Measurements from ENCODE around the gene MYORG.

DNA sequence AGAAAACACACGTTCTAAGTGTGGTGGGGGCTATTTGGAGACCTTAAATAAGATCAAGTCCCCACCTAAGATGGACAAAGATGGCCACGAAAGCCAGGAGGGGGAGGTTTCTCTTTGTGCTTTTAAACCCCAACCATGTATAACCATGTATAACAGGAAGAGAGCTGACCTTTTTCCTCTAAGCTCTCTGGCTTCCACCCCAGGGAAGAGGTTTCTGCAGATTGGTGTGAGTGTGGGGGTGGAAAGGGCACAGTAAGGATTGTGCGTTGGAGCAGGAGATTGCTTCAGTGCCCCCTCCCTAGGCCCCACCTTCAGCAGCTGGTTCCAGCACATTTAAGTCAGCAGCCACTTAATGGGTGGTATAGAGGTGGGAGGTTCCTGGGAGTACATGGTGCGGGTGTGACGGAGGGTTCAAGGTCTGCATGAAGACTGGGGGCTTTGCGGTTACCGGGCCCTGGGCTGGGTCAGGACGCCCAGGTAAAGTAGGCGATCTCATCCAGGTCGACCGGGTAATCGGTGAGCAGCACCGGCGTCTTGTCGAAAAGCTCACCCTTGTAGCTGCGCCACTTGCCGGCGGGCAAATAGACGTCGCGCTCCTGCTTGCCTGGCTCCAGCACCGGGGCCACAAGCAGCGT, 6.2 kb downstream of the MYORG start:
- no peak for TF ChIP-seq BRD4 (IDR thresholded peaks at IDR 0.05)
- no peak for TF ChIP-seq POLR2A (conservative IDR thresholded peaks at IDR 0.05)
- TF ChIP-seq, protein P1, sequence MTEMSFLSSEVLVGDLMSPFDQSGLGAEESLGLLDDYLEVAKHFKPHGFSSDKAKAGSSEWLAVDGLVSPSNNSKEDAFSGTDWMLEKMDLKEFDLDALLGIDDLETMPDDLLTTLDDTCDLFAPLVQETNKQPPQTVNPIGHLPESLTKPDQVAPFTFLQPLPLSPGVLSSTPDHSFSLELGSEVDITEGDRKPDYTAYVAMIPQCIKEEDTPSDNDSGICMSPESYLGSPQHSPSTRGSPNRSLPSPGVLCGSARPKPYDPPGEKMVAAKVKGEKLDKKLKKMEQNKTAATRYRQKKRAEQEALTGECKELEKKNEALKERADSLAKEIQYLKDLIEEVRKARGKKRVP (CRISPR knock-in tag; IDR thresholded peaks at IDR 0.05): no peak
- TF ChIP-seq POLR2AphosphoS5 (IDR thresholded peaks at IDR 0.05; ENCODE audit: control insufficient read depth, insufficient read depth, low read depth, low read length): no peak
- no peak for TF ChIP-seq IRF2 (CRISPR knock-in tag; IDR thresholded peaks at IDR 0.05)
- no peak for TF ChIP-seq CSDE1 (IDR thresholded peaks at IDR 0.05)
- TF ChIP-seq OTX1 (CRISPR knock-in tag; IDR thresholded peaks at IDR 0.05): no peak
- TF ChIP-seq EP300 (IDR thresholded peaks at IDR 0.05; ENCODE audit: low read length): no peak
- TF ChIP-seq, protein P2, sequence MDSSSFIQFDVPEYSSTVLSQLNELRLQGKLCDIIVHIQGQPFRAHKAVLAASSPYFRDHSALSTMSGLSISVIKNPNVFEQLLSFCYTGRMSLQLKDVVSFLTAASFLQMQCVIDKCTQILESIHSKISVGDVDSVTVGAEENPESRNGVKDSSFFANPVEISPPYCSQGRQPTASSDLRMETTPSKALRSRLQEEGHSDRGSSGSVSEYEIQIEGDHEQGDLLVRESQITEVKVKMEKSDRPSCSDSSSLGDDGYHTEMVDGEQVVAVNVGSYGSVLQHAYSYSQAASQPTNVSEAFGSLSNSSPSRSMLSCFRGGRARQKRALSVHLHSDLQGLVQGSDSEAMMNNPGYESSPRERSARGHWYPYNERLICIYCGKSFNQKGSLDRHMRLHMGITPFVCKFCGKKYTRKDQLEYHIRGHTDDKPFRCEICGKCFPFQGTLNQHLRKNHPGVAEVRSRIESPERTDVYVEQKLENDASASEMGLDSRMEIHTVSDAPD (CRISPR knock-in tag; IDR thresholded peaks at IDR 0.05): no peak
- TF ChIP-seq MED1 (CRISPR knock-in tag; IDR thresholded peaks at IDR 0.05; ENCODE audit: borderline replicate concordance): no peak
- no peak for TF ChIP-seq CCAR2 (IDR thresholded peaks at IDR 0.05; ENCODE audit: low read depth, low read length)
- TF ChIP-seq, protein P3, sequence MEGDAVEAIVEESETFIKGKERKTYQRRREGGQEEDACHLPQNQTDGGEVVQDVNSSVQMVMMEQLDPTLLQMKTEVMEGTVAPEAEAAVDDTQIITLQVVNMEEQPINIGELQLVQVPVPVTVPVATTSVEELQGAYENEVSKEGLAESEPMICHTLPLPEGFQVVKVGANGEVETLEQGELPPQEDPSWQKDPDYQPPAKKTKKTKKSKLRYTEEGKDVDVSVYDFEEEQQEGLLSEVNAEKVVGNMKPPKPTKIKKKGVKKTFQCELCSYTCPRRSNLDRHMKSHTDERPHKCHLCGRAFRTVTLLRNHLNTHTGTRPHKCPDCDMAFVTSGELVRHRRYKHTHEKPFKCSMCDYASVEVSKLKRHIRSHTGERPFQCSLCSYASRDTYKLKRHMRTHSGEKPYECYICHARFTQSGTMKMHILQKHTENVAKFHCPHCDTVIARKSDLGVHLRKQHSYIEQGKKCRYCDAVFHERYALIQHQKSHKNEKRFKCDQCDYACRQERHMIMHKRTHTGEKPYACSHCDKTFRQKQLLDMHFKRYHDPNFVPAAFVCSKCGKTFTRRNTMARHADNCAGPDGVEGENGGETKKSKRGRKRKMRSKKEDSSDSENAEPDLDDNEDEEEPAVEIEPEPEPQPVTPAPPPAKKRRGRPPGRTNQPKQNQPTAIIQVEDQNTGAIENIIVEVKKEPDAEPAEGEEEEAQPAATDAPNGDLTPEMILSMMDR (IDR thresholded peaks at IDR 0.05 in 2 of 3, conservative IDR thresholded peaks at IDR 0.05 in 1 of 3; ENCODE audit: insufficient read depth in 2 of 3, low read depth in 1 of 3, low read length in 3 of 3): no peak

All from K562 (cell line).